Right kidney (tissue), 1 donor: ENCODE results near the gene PIGP.
"Not testable (repeated sequence)": the region's sequence is repeated elsewhere in the genome, so short reads cannot be mapped to it uniquely, and the experiment has no call there.

Experiments
- DNase-seq: peaks from one replicate; pipeline ENCODE4 v3.0.0-alpha.2; 2016

PIGP gene

DNA sequence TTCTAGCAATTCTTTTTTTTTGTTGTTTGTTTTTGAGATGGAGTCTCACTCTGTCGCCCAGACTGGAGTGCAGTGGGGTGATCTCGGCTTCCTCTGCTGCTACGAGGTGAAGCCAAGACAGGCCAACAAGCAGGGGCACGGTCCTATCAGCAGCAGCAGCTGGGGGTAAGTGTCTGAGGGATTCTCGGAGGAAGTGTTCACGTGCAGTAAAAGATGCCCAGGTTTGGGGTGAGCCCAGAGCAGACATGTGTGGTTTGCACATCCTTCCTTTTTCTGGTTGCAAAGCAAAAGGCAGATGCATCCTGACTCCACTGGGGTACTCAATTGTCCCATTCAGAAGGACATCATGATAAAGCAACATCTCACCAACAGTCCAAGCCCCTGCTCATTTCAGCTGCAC is 27.7 kb downstream of the PIGP start:
- DNase-seq, result no peak

DNA sequence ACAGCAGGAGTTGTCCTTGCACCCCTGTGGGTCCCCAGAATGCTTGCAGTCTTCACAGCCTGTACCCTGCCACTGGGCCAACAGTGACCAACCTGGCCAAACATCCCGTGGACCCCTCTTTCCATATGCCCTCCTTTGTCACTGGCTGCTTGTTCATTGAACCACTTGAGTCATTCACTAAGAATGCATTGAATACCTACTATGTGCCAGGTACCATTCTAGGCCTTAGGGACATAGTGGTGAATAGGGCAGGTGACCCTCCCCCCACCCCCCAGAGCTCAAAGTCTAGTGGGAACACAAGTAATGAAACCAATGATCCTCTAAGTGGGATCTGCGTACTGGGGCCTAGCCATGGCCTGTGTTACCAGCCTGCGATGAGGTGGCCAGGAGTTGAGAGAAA is 28.2 kb downstream of the PIGP start:
- no peak for DNase-seq

DNA sequence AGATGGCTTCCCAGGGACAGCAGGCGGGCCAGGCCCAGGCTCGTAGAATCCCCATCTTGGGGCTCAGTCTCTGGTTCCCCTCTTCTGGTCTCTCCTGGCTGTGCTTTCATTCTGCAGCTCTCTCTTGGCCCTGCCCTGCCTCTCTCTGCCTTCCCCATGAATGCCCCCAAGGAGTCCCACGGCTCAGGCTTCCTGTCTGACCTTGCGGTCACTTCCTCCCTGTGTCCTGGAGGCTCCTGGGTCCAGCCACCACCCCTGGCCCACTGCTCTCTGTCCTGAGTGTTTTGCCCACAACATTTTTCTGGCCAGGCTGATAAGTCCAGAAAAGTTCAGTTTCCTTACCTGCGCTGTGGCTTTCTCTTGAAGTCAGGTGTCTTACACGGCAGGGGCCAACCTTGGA is 29.1 kb downstream of the PIGP start:
- DNase-seq, result no peak

- no peak for DNase-seq
These were observed 31.1 kb downstream of the PIGP start for GRCh38 chr21:37041706-37042271.

DNA sequence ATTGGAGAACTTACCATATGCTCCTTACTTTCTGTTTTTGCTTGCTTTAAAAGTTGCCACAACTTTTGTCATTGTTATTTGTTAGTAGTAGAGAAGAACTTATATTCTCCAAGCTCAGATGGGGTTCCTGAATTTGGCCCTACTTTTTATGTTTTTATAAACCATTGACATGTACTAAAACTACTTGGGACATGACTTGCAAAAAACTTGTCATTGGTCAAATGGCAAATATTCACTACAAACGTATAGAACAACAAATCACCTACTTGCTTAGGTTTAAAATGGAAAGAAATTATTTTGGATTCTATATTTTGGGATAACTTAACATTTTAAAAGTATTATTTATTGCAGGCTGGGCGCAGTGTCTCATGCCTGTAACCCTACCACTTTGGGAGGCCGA is 32.7 kb downstream of the PIGP start:
- no peak for DNase-seq

DNA sequence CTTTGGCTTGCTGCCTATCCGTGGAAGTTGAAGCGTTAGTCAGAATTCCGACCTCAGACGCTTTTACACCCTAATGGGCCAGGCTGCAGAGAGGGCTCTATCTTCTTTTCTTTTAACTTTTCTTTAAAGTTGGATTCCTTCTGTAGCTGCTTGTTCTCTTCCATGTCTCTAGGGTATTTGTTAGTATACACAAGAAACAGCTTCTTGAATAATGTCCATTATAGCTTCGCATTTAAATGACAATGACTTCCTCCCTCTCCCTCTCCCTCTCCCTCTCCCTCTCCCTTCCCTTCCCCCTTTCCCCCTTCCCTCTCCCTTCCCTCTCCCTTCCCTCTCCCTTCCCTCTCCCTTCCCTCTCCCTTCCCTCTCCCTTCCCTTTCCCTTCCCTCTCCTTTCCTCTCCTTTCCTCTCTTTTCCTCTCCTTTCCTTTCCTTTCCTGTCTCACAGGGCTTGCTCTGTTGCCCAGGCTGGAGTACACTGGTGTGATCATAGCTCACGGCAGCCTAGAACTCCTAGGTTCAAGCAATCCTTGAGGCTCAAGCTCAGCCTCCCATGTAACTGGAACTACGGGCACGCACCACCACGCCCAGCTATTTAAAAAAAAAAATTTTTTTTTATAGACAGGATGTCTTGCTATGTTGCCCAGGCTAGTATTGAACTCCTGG is 33.3 kb downstream of the PIGP start:
- DNase-seq, result no peak

DNA sequence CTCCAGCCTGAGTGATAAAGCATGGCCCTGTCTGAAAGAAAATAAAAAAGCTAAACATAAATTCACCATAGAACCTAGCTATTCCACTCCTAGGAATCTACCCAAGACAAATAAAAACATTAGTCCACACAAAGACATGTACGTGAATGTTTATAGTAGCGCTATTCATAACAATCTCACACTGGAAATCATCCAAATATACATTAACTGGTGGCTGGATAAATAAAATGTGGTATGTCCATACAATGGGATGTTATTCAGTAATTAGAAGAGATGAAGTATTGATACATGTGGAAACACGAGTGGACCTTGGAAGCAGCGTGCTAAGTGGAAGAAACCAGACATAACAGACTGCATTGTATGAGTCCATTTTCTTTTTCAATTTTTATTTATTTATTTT is 36.7 kb downstream of the PIGP start:
- DNase-seq, result no peak

DNA sequence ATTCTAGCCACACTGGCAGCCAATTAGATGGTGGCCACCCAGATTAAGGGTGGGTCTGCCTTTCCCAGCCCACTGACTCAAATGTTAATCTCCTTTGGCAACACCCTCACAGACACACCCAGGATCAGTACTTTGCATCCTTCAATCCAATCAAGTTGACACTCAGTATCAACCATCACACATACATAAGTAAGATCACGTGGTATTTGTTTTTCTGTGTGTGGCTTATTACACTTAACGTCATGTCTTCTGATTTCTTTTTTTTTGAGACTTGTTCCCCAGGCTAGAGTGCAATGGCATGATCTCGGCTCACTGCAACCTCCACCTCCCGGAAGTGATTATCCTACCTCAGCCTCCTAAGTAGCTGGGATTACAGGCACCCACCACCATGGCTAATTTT is 38.5 kb downstream of the PIGP start:
- not testable (repeated sequence) for DNase-seq

DNA sequence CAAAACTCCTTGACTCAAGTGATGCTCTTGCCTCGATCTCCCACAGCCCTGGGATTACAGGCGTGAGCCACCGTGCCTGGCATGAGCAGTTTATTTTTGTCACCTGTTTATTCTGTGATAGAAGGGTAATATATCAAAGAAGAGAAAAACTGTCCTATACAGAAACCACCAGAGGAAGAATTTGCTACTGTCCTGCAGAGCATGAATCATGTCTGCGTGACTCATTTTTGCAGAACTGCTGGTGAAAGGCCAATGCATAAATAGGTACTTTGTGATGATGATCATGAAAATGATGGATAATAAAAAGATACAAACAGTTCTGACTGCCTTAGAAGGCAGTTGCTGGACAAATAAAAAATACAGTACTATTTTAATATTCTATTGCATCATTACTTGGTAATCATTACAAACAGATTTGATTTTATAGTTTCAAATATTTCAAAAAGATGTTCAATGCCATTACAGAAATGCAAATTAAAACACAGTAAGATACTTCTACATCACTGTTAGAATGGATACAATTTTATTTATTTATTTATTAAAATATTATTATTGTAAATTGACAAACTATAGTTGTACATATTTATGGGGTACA is 39.9 kb downstream of the PIGP start:
- no peak for DNase-seq

DNA sequence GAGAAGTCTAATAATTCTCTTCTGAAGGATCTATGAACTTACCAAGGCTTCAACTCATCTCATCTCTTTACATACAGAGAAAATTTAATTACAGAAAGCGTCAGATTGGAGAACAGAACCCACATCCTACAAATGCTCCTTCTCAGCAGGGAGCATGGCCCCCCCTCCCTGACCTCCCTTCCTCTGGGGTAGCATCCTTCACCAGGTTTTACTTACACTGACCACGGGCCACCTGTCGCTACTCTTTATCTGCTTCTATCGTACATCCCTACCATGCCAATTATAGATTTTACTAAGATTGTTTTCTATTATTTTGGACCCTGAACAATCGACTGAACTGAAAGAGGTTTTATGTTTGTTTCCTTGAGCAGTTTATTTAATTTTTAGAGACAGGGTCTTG is 40.6 kb downstream of the PIGP start:
- no peak for DNase-seq

DNA sequence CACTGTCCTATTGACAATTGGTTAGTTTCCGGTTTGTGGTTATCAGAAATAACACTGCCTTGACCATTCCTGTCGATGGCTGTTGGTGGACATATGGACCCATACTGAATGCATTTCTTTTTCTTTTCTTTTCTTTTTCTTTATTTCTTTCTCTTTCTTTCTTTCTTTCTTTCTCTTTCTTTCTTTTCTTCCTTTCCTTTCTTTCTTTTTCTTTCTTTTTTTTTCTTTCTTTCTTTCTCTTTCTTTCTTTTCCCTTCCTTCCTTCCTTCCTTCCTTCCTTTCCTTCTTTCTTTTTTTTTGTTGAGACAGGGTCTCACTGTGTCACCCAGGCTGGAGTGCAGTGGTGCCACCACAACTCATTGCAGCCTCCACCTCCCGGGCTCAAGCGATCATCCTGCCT is 42.0 kb downstream of the PIGP start:
- no peak for DNase-seq

DNA sequence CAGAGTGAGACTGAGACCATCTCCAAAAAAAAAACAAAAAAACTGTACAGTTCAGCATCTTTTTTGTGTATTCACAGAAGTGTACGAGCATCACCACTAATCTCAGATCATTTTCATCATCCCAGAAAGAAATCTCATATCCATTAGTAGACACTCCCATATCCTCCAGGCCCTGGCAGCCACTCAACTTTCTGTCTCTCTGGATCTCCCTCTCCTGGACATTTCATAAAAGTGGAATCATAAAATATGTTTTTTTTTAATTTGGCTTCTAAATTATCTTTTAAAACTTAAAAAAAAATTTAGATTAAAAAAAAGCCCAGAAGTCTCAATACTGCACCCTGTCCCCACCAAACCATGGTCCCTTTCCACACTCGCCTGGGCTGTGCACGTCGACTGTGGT is 44.3 kb downstream of the PIGP start:
- no peak for DNase-seq

DNA sequence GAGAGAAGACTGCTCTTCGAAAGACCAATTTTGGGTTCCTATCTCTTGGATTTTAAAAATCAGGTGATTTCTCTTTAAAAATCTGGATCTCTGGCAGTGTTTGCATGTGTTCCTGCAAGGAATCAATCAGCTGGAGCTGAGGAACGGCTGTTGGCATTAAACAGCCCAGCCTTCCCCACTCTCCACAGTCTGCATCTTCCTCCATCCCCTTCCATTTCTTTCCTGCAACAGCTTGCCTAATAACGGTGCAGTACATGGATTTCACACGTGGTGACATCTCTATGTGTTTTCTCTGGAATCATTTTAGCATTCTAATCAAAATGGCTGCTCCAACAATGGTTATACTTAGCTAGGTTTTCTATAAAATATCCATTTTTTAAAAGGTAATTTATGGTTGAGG is 46.4 kb downstream of the PIGP start:
- DNase-seq, result no peak

DNA sequence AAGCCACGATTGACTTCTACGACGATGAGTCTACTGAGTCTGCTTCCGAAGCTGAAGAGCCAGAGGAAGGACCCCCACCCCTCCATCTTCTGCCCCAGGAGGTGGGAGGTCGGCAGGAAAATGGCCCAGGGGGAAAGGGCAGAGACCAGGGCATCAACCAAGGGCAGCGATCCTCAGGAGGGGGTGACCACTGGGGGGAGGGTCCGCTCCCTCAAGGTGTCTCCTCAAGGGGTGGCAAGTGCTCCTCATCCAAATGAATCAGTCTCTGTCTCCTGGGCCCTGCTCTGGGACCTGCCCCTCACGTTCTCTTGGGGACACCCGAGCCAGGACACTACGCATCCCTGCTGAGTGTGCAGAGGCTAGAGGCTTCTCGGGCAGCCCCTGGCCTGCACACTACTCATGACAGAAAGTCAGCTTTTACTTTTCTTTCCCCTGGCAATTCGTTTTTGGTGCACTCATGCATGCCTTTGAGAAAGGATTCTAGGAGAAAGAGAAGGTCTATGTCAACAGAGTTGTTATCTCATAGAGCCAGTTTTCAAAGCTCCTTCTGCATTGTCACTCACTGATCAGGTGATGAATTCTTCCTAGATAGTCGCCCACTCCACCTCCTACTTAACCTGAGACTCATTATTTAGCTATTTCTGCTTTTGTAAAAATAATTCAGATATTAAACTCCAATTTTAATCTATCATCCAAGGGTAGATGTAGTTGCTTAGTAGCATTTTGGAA is 54.8 kb downstream of the PIGP start:
- no peak for DNase-seq
